Measurements from ENCODE around the gene ANGPT4.
"Not testable (repeated sequence)": the region's sequence is repeated elsewhere in the genome, so short reads cannot be mapped to it uniquely, and the experiment has no call there.

ANGPT4 gene

GRCh38 chr20:873875-874607 lies 42.1 kb downstream of the ANGPT4 start:
- no peak for DNase-seq (ENCODE audit: low spot score)

- no peak for DNase-seq (ENCODE audit: low spot score)
Measured at GRCh38 chr20:872855-873520, 43.1 kb downstream of the ANGPT4 start.

GRCh38 chr20:871948-872347 lies 44.2 kb downstream of the ANGPT4 start:
- DNase-seq (ENCODE audit: low spot score): no peak

- DNase-seq (ENCODE audit: low spot score): no peak
Measured at GRCh38 chr20:871436-871835, 44.7 kb downstream of the ANGPT4 start.

- DNase-seq (ENCODE audit: low spot score): no peak
Measured at GRCh38 chr20:870758-871157, 45.4 kb downstream of the ANGPT4 start.

GRCh38 chr20:869606-870005 lies 46.5 kb downstream of the ANGPT4 start:
- no peak for DNase-seq (ENCODE audit: low spot score)

GRCh38 chr20:868279-868678 lies 47.9 kb downstream of the ANGPT4 start:
- DNase-seq (ENCODE audit: low spot score): no peak

GRCh38 chr20:865440-865839 lies 50.7 kb downstream of the ANGPT4 start:
- DNase-seq (ENCODE audit: low spot score): no peak

GRCh38 chr20:860891-861290 lies 55.2 kb downstream of the ANGPT4 start:
- no peak for DNase-seq (ENCODE audit: low spot score)

GRCh38 chr20:859751-860231 lies 56.3 kb downstream of the ANGPT4 start:
- DNase-seq (ENCODE audit: low spot score): no peak

- no peak for DNase-seq (ENCODE audit: low spot score)
Measured at GRCh38 chr20:858011-858410, 58.1 kb downstream of the ANGPT4 start.

GRCh38 chr20:856361-856775 lies 59.8 kb downstream of the ANGPT4 start:
- DNase-seq (ENCODE audit: low spot score): peak; percentile 30

GRCh38 chr20:855466-856360 lies 60.4 kb downstream of the ANGPT4 start:
- no peak for DNase-seq (ENCODE audit: low spot score)

- DNase-seq (ENCODE audit: low spot score): no peak
Measured at GRCh38 chr20:854601-855000, 61.5 kb downstream of the ANGPT4 start.

- DNase-seq (ENCODE audit: low spot score): no peak
Measured at GRCh38 chr20:853406-853996, 62.6 kb downstream of the ANGPT4 start.

- not testable (repeated sequence) for DNase-seq (ENCODE audit: low spot score)
Measured at GRCh38 chr20:848731-849130, 67.4 kb downstream of the ANGPT4 start.

GRCh38 chr20:848193-848592 lies 67.9 kb downstream of the ANGPT4 start:
- DNase-seq (ENCODE audit: low spot score): no peak

- no peak for DNase-seq (ENCODE audit: low spot score)
Measured at GRCh38 chr20:846894-847278, 69.2 kb downstream of the ANGPT4 start.

GRCh38 chr20:845941-846893 lies 69.9 kb downstream of the ANGPT4 start:
- DNase-seq (ENCODE audit: low spot score): no peak

- DNase-seq (ENCODE audit: low spot score): no peak
Measured at GRCh38 chr20:845226-845868, 70.8 kb downstream of the ANGPT4 start.

All from hepatic stellate cell (primary cell).